Uterus (tissue), 4 donors: ENCODE data around the gene TBC1D14. TPM values are rescaled to one million over a fixed set of nuclear protein-coding genes. Genes with fewer than 3 reads are reported as not detected.
A peak's percentile ranks its signal among the peaks of the same experiment; 100 is the strongest.
"Not testable (repeated sequence)": the region's sequence is repeated elsewhere in the genome, so short reads cannot be mapped to it uniquely, and the experiment has no call there.

Experiments
- DNase-seq, 2 donors: peaks; one replicate each; pipeline ENCODE4 v3.0.0-alpha.2; 2019 to 2020
- H3K27ac ChIP-seq, 2 donors: fragments of 200-600 bp; sonication (generic); 1 replicate in 1 of 2; 2 replicates in 1 of 2; pipeline ENCODE4 v1.5.1; 2016 to 2018
- H3K27me3 ChIP-seq, 2 donors: fragments of 200-600 bp; sonication (generic); one replicate each; pipeline ENCODE4 v1.5.1; 2018 to 2019; ENCODE audit warnings: control low read depth in 1 of 2
- H3K36me3 ChIP-seq, 2 donors: fragments of 200-600 bp; sonication (generic); one replicate each; pipeline ENCODE4 v1.5.1; 2019; ENCODE audit warnings: control low read depth in 1 of 2
- H3K4me1 ChIP-seq, 2 donors: fragments of 200-600 bp; sonication (generic); one replicate each; pipeline ENCODE4 v1.5.1; 2018 to 2019; ENCODE audit warnings: control low read depth in 1 of 2
- H3K4me3 ChIP-seq, 2 donors: fragments of 200-600 bp; sonication (generic); 1 replicate in 1 of 2; 2 replicates in 1 of 2; pipeline ENCODE4 v1.5.1; 2018 to 2019; ENCODE audit warnings: mild to moderate bottlenecking in 1 of 2
- H3K9me3 ChIP-seq, 2 donors: fragments of 200-600 bp; sonication (generic); one replicate each; pipeline ENCODE4 v1.5.1; 2019; ENCODE audit warnings: control low read depth in 1 of 2
- POLR2A ChIP-seq, 2 donors: fragments of 450-650 bp; IDR thresholded peaks; one replicate each; pipeline ENCODE4 v1.6.1; 2016; ENCODE audit warnings: antibody characterized with exemption in 2 of 2, mild to moderate bottlenecking in 1 of 2, moderate library complexity in 1 of 2
- intact Hi-C: fragments of 100-400 bp; cut with DNase I; formaldehyde crosslinking; loops from one replicate; pipeline ENCODE4 v1.15.1; 2023; ENCODE audit warnings: low total_unique reads
- total RNA-seq, 4 donors: library from RNA; depleted of rRNA in 3 of 4; stranded (reverse); fragments of >200 nt in 3 of 4; gene quantifications; one replicate each; pipeline versions ENCODE4 v1.1.0 to v1.2.4, GENCODE V29; 2014 to 2023
- TF ChIP-seq, protein P1 (sequence below), 4 experiments: fragments of 200-600 bp in 2 of 4; fragments of 450-650 bp in 2 of 4; sonication (generic) in 2 of 4; IDR thresholded peaks; one replicate each; pipeline ENCODE4 v1.5.1; 2016 to 2019; ENCODE audit warnings: antibody characterized with exemption in 4 of 4, mild to moderate bottlenecking in 2 of 4, moderate library complexity in 1 of 4
- donor health status: DM: yes; HTN: yes; CAD: no.

TBC1D14 gene
- total RNA-seq, 4 donors from 2014 or later = 16.9 to 61.2 (median 28.1) TPM

- no peaks in the 10 kb centered on the region for H3K27me3 ChIP-seq
- intact Hi-C loops = no loop called here
- no peak overlapping the region for H3K4me3 ChIP-seq
- H3K9me3 ChIP-seq = no peaks in the 10 kb centered on the region
- H3K36me3 ChIP-seq = no peaks in the 10 kb centered on the region
- no peak overlapping the region for H3K27ac ChIP-seq
- H3K4me1 ChIP-seq = no peaks in the 10 kb centered on the region
- DNase-seq = peak; percentile 84 to 86
- no peak for TF ChIP-seq POLR2A (IDR thresholded peaks at IDR 0.05)
- TF ChIP-seq, protein P1, sequence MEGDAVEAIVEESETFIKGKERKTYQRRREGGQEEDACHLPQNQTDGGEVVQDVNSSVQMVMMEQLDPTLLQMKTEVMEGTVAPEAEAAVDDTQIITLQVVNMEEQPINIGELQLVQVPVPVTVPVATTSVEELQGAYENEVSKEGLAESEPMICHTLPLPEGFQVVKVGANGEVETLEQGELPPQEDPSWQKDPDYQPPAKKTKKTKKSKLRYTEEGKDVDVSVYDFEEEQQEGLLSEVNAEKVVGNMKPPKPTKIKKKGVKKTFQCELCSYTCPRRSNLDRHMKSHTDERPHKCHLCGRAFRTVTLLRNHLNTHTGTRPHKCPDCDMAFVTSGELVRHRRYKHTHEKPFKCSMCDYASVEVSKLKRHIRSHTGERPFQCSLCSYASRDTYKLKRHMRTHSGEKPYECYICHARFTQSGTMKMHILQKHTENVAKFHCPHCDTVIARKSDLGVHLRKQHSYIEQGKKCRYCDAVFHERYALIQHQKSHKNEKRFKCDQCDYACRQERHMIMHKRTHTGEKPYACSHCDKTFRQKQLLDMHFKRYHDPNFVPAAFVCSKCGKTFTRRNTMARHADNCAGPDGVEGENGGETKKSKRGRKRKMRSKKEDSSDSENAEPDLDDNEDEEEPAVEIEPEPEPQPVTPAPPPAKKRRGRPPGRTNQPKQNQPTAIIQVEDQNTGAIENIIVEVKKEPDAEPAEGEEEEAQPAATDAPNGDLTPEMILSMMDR (IDR thresholded peaks at IDR 0.05) = peak; percentile 95 to 97 (median 96)
Measured at GRCh38 chr4:6974138-6974848, 64.7 kb downstream of the TBC1D14 start.

- H3K27me3 ChIP-seq, DNase-seq, H3K27ac ChIP-seq, H3K36me3 ChIP-seq, H3K4me1 ChIP-seq, intact Hi-C loops, H3K4me3 ChIP-seq, H3K9me3 ChIP-seq: not testable (repeated sequence)
Measured at GRCh38 chr4:6977846-6978245, 68.2 kb downstream of the TBC1D14 start.

GRCh38 chr4:6983544-6984142 lies 74.0 kb downstream of the TBC1D14 start:
- no peak for DNase-seq
- TF ChIP-seq, protein P1 (IDR thresholded peaks at IDR 0.05) = no peak
- no peak for TF ChIP-seq POLR2A (IDR thresholded peaks at IDR 0.05)
- intact Hi-C loops = loop anchor here (10.0 kb wide), 1 partner anchor 91 kb away; no protein-coding TSS in a partner anchor
- H3K4me3 ChIP-seq = no peak overlapping the region
- peaks cover 0 to 5% of the 10 kb centered on the region in 2 donors for H3K4me1 ChIP-seq
- H3K27ac ChIP-seq = no peak overlapping the region
- H3K36me3 ChIP-seq = no peaks in the 10 kb centered on the region
- no peaks in the 10 kb centered on the region for H3K27me3 ChIP-seq
- H3K9me3 ChIP-seq = no peaks in the 10 kb centered on the region

DNA sequence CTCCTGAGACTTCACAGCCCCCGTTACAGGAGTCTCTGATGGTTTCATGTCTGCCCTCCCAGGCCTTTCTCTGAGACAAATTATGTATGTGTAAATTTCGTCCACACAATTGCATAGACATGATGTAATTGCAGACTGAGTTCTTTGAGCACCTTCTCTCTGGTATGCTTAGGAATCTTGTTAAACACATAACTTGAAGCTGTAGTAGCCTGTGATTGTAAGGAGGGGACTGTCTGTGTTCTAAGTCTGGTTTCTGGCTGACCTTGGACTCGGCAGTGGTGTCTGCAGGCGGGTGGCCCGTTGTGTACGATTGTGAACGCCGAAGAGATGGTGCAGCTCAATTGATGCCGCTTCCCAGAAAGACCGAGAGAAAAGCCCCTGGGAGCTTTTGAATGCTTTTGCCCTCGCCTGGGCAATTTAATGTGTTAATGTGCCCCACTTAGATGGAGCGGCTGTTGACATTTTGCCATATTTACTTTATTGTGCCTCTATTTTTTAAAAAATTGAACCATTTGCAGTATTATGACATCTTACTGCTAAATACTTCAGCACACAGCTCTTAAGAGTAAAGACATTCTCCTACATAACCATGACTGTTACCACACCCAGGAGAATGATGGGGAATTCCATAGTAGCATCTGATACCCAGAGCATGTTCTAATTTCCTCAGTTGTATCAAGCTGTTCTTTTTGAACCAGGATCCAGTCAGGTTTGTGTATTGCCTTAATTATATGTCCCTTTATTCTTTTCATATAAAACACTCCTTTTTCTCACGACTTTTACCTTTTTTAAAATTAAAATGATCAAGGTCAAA lies 75.2 kb downstream of the TBC1D14 start:
- intact Hi-C loops = loop anchor here (5.0 to 10.0 kb wide), 2 partner anchors 90 to 278 kb away; partner anchors contain the start of gene MRFAP1L1
- Histone ChIP-seq H3K4me3 (no peak overlapping the region), H3K27me3 (no peaks in the 10 kb centered on the region), H3K27ac (no peak overlapping the region), H3K36me3 (no peaks in the 10 kb centered on the region), H3K4me1 (peaks cover 6 to 10% of the 10 kb centered on the region in 2 donors), H3K9me3 (no peaks in the 10 kb centered on the region)
- no peak for DNase-seq
- no peak for TF ChIP-seq POLR2A (IDR thresholded peaks at IDR 0.05)

GRCh38 chr4:6986072-6986780 lies 76.6 kb downstream of the TBC1D14 start:
- peak overlapping the region; percentile 88 to 93 for H3K27ac ChIP-seq
- H3K27me3 ChIP-seq = no peaks in the 10 kb centered on the region
- peaks cover 6 to 10% of the 10 kb centered on the region in 2 donors for H3K4me1 ChIP-seq
- peak overlapping the region; percentile 60 to 82 for H3K4me3 ChIP-seq
- no peaks in the 10 kb centered on the region for H3K36me3 ChIP-seq
- no peaks in the 10 kb centered on the region for H3K9me3 ChIP-seq
- peak in 1 of 2 donors; percentile 51 for DNase-seq
- TF ChIP-seq, protein P1 (IDR thresholded peaks at IDR 0.05) = no peak
- TF ChIP-seq POLR2A (IDR thresholded peaks at IDR 0.05) = no peak
- intact Hi-C loops = loop anchor here (5.0 to 10.0 kb wide), 2 partner anchors 89 to 279 kb away; partner anchors contain the start of gene MRFAP1L1
